Endothelial cell of umbilical vein (primary cell): ENCODE data around the gene FGFBP2. TPM values are rescaled to one million over a fixed set of nuclear protein-coding genes. Genes with fewer than 3 reads are reported as not detected.

Experiments
- BruUV-seq: library from RNA; stranded (reverse); fragments of 400-500 nt; replicated peaks from 2 replicates; lab custom pipeline; 2021; lab: Mats Ljungman, UMichigan
- CTCF ChIA-PET: fragments of 300-600, 350-600 bp; sonication (Branson Sonifier 250); formaldehyde crosslinking; loops from one replicate; lab custom pipeline; 2021; ENCODE audit warnings: antibody characterized with exemption, inconsistent platforms; lab: Charles Lee
- POLR2A ChIA-PET: fragments of 300-600, 350-600 bp; sonication (Branson Sonifier 250); formaldehyde crosslinking; loops from one replicate; lab custom pipeline; 2021; ENCODE audit warnings: antibody characterized with exemption, inconsistent platforms; lab: Charles Lee
- DNase-seq: peaks from one replicate; pipeline ENCODE4 v3.0.0-alpha.2; 2011; ENCODE audit warnings: low read depth, low spot score
- FAIRE-seq: peaks from 2 replicates; lab custom pipeline; 2011; peaks lifted over from hg19 to GRCh38; lab: Jason Lieb, UNC
- H2AFZ ChIP-seq: 2 replicates; pipeline ENCODE4 v1.6.0; 2012; ENCODE audit warnings: low read depth, low read length, control low read depth, inconsistent platforms
- H3K27ac ChIP-seq: 2 replicates; pipeline ENCODE4 v1.5.1; 2011; ENCODE audit warnings: low read depth, mild to moderate bottlenecking, control low read depth, low read length, moderate library complexity; ENCODE audit not compliant: insufficient read depth
- H3K27me3 ChIP-seq, 2 experiments: 2 replicates each; pipeline versions ENCODE4 v1.6.0 to v1.6.1; 2011; ENCODE audit warnings: low read length in 2 of 2, mixed read lengths in 1 of 2; ENCODE audit not compliant: control insufficient read depth in 2 of 2, insufficient read depth in 2 of 2
- H3K36me3 ChIP-seq, 2 experiments: 2 replicates in 1 of 2; 3 replicates in 1 of 2; pipeline ENCODE4 v1.5.1; 2011; ENCODE audit warnings: low read length in 2 of 2, mild to moderate bottlenecking in 1 of 2, moderate library complexity in 1 of 2; ENCODE audit not compliant: control insufficient read depth in 2 of 2, insufficient read depth in 2 of 2; ENCODE audit errors: extremely low read depth in 1 of 2
- H3K4me1 ChIP-seq: 3 replicates; pipeline ENCODE4 v1.5.1; 2011; ENCODE audit warnings: mild to moderate bottlenecking, low read length; ENCODE audit not compliant: control insufficient read depth, insufficient read depth; ENCODE audit errors: extremely low read depth
- H3K4me2 ChIP-seq: 2 replicates; pipeline ENCODE4 v1.6.1; 2011; ENCODE audit warnings: low read length, control low read depth, mixed read lengths; ENCODE audit not compliant: insufficient read depth
- H3K4me3 ChIP-seq, 3 experiments: fragments of 200-600 bp in 1 of 3; sonication (generic), shearing (Covaris generic) in 1 of 3; replicated peaks in 1 of 3; 2 replicates each; pipeline ENCODE4 v1.5.1; 2011 to 2016; ENCODE audit warnings: control low read depth in 3 of 3, low read length in 3 of 3, mild to moderate bottlenecking in 2 of 3, inconsistent platforms in 1 of 3, low read depth in 1 of 3, moderate library complexity in 1 of 3; ENCODE audit not compliant: insufficient read depth in 1 of 3
- H3K79me2 ChIP-seq: 2 replicates; pipeline ENCODE4 v1.6.0; 2012; ENCODE audit warnings: low read length, inconsistent platforms; ENCODE audit not compliant: control insufficient read depth, insufficient read depth
- H3K9ac ChIP-seq: replicated peaks from 2 replicates; pipeline ENCODE3; 2011; ENCODE audit warnings: low read length, control low read depth; ENCODE audit not compliant: insufficient read depth; ENCODE audit errors: extremely low read depth
- H3K9me1 ChIP-seq: replicated peaks from 3 replicates; pipeline ENCODE4 v1.6.0; 2011; ENCODE audit warnings: mild to moderate bottlenecking, low read length; ENCODE audit not compliant: control insufficient read depth, insufficient read depth; ENCODE audit errors: extremely low read depth
- H3K9me3 ChIP-seq: replicated peaks from 2 replicates; pipeline ENCODE4 v1.5.1; 2012; ENCODE audit warnings: low read length, inconsistent platforms; ENCODE audit not compliant: control insufficient read depth, insufficient read depth
- H4K20me1 ChIP-seq: replicated peaks from 2 replicates; pipeline ENCODE3; 2011; ENCODE audit warnings: mild to moderate bottlenecking, low read length; ENCODE audit not compliant: control insufficient read depth, insufficient read depth; ENCODE audit errors: extremely low read depth
- CTCF ChIP-seq, 2 donors: IDR thresholded peaks; 1 replicate in 1 of 2; 2 replicates in 1 of 2; pipeline ENCODE4 v1.5.1; 2011; ENCODE audit warnings: low read length in 2 of 2, mild to moderate bottlenecking in 2 of 2, moderate library complexity in 2 of 2, control low read depth in 1 of 2, inconsistent platforms in 1 of 2, low read depth in 1 of 2; ENCODE audit not compliant: insufficient read depth in 1 of 2; ENCODE audit errors: extremely low read depth in 1 of 2
- EZH2 ChIP-seq: IDR thresholded peaks from 2 replicates; pipeline ENCODE4 v1.6.1; 2012; ENCODE audit warnings: borderline replicate concordance, low read depth, mild to moderate bottlenecking, moderate library complexity, low read length, inconsistent platforms; ENCODE audit not compliant: severe bottlenecking
- FOS ChIP-seq: IDR thresholded peaks from 2 replicates; pipeline ENCODE4 v1.6.1; 2011; ENCODE audit warnings: mild to moderate bottlenecking, low read length, moderate library complexity, borderline replicate concordance; ENCODE audit not compliant: insufficient read depth
- GATA2 ChIP-seq: IDR thresholded peaks from 2 replicates; pipeline ENCODE4 v1.7.0; 2011; ENCODE audit warnings: low read depth, mild to moderate bottlenecking, moderate library complexity, mixed read lengths, low read length; ENCODE audit not compliant: insufficient read length, insufficient read depth
- JUN ChIP-seq: IDR thresholded peaks from 2 replicates; pipeline ENCODE4 v1.6.1; 2011; ENCODE audit warnings: borderline replicate concordance, low read depth; ENCODE audit not compliant: insufficient read length, insufficient read depth
- MAX ChIP-seq: IDR thresholded peaks from 2 replicates; pipeline ENCODE4 v1.6.1; 2011; ENCODE audit not compliant: insufficient read depth, insufficient read length
- MYC ChIP-seq: IDR thresholded peaks from one replicate; pipeline ENCODE4 v1.6.1; 2011; ENCODE audit warnings: mild to moderate bottlenecking, low read depth, low read length
- POLR2A ChIP-seq: IDR thresholded peaks from 2 replicates; pipeline ENCODE4 v1.6.1; 2012; ENCODE audit warnings: low read depth, mild to moderate bottlenecking, control low read depth, low read length
- POLR2AphosphoS5 ChIP-seq: IDR thresholded peaks from 2 replicates; pipeline ENCODE4 v1.6.1; 2012; ENCODE audit warnings: low read depth, mild to moderate bottlenecking, control low read depth, low read length, moderate library complexity; ENCODE audit not compliant: insufficient read depth
- dilution Hi-C: fragments of 300-500 bp; cut with MboI; formaldehyde crosslinking; loops from one replicate; pipeline ENCODE4 v1.15.0; 2019; ENCODE audit warnings: low sequenced_read_pairs; ENCODE audit not compliant: extremely low pct_ligation_motif_present
- intact Hi-C: fragments of 100-400 bp; cut with micrococcal nuclease; formaldehyde crosslinking; loops from one replicate; pipeline ENCODE4 v1.10.0; 2022
- polyA plus RNA-seq, 4 experiments: library from polyadenylated mRNA; depleted of rRNA in 3 of 4; stranded (reverse) in 3 of 4; unstranded in 1 of 4; fragments of >200 nt; gene quantifications; 2 replicates each; pipeline versions ENCODE4 v1.2.1 to v1.2.3, GENCODE V29; 2011 to 2012; ENCODE audit warnings: missing spikeins in 1 of 4
- total RNA-seq: library from RNA; stranded (reverse); gene quantifications from 2 replicates; pipeline ENCODE4 v1.2.3, GENCODE V29; 2021

The FGFBP2 gene
- total and polyA plus RNA-seq, 2 donors (not counting 3 experiments of a cell fraction or from before 2014, with no cell fraction given) = not detected

GRCh38 chr4:16007471-16008095 is 44.6 kb upstream of the FGFBP2 start:
- H3K79me2 ChIP-seq = no peaks in the 10 kb centered on the region
- H2AFZ ChIP-seq = no peak overlapping the region
- no peak for FAIRE-seq
- no peaks in the 10 kb centered on the region for H3K4me1 ChIP-seq
- ChIA-PET POLR2A (no interaction called here), CTCF (interaction anchor here (0.6 to 1.6 kb wide), 5 partner anchors 44 to 280 kb away, joined by 3 to 6 read pairs (median 3); no protein-coding TSS in a partner anchor)
- H3K27ac ChIP-seq = no peak overlapping the region
- BruUV-seq = no TSS peak
- no peak overlapping the region for H3K9ac ChIP-seq
- dilution Hi-C loops = no loop called here
- no peak for DNase-seq
- no peaks in the 10 kb centered on the region for H3K9me1 ChIP-seq
- H3K36me3 ChIP-seq = no peaks in the 10 kb centered on the region
- intact Hi-C loops = no loop called here
- peaks cover 3 to 6% of the 10 kb centered on the region in 2 experiments for H3K27me3 ChIP-seq
- no peak overlapping the region for H3K4me2 ChIP-seq
- no peaks in the 10 kb centered on the region for H3K9me3 ChIP-seq
- TF ChIP-seq MYC (no peak), MAX (no peak), GATA2 (no peak), FOS (no peak), POLR2A (no peak)
- no peak overlapping the region for H3K4me3 ChIP-seq
- H4K20me1 ChIP-seq = no peaks in the 10 kb centered on the region

GRCh38 chr4:16006771-16007446 is 43.9 kb upstream of the FGFBP2 start:
- TF ChIP-seq MAX (no peak), GATA2 (no peak), POLR2AphosphoS5 (no peak), CTCF (IDR thresholded peaks at IDR 0.05; ENCODE audit: extremely low read depth in 1 of 2, insufficient read depth in 1 of 2, low read depth in 1 of 2, low read length in 2 of 2) (no peak), POLR2A (no peak), FOS (no peak), JUN (no peak), EZH2 (no peak), MYC (no peak)
- Histone ChIP-seq H3K9me3 (no peaks in the 10 kb centered on the region), H3K4me3 (no peak overlapping the region), H3K27me3 (peaks cover 6% of the 10 kb centered on the region in 2 experiments), H4K20me1 (no peaks in the 10 kb centered on the region), H3K4me2 (no peak overlapping the region), H3K9me1 (no peaks in the 10 kb centered on the region), H3K36me3 (no peaks in the 10 kb centered on the region), H3K79me2 (no peaks in the 10 kb centered on the region), H3K4me1 (no peaks in the 10 kb centered on the region), H3K9ac (no peak overlapping the region), H2AFZ (no peak overlapping the region), H3K27ac (no peak overlapping the region)
- FAIRE-seq (no peak), DNase-seq (peak; percentile 20)
- ChIA-PET POLR2A (no interaction called here), CTCF (no interaction called here)
- intact Hi-C loops = no loop called here
- dilution Hi-C loops = no loop called here
- BruUV-seq = no TSS peak
